Thoracic aorta (tissue), 2 donors: ENCODE results near the gene BTN3A1. TPM values are rescaled to one million over a fixed set of nuclear protein-coding genes. Genes with fewer than 3 reads are reported as not detected.
"Not testable (repeated sequence)": the region's sequence is repeated elsewhere in the genome, so short reads cannot be mapped to it uniquely, and the experiment has no call there.

ENCODE experiments used
- ATAC-seq: fragments of 150-250 bp; one replicate; pipeline ENCODE4 v1.8.0; 2017; ENCODE audit warnings: low read depth; ENCODE audit not compliant: insufficient number of reproducible peaks, low FRiP score
- DNase-seq: peaks from one replicate; pipeline ENCODE4 v3.0.0-alpha.2; 2020; ENCODE audit warnings: low spot score
- H3K27ac ChIP-seq, 2 donors: fragments of 200-600 bp; sonication (generic); 1 replicate in 1 of 2; 2 replicates in 1 of 2; pipeline ENCODE4 v1.5.1; 2016; ENCODE audit warnings: mild to moderate bottlenecking in 2 of 2, moderate library complexity in 2 of 2
- H3K27me3 ChIP-seq: fragments of 200-600 bp; sonication (generic); replicated peaks from 2 replicates; pipeline ENCODE4 v1.6.0; 2016; ENCODE audit warnings: mild to moderate bottlenecking; ENCODE audit not compliant: insufficient read depth
- H3K36me3 ChIP-seq: fragments of 200-600 bp; sonication (generic); one replicate; pipeline ENCODE4 v1.5.1; 2016
- H3K4me1 ChIP-seq, 2 donors: fragments of 200-600 bp; sonication (generic); 1 replicate in 1 of 2; 2 replicates in 1 of 2; pipeline versions ENCODE4 v1.5.1 to v1.6.0; 2016; ENCODE audit warnings: low read depth in 2 of 2, mild to moderate bottlenecking in 1 of 2; ENCODE audit not compliant: control insufficient read depth in 1 of 2
- H3K4me3 ChIP-seq: fragments of 200-600 bp; sonication (generic); 2 replicates; pipeline ENCODE4 v1.5.1; 2016; ENCODE audit warnings: mild to moderate bottlenecking
- H3K9me3 ChIP-seq: fragments of 200-600 bp; sonication (generic); 2 replicates; pipeline ENCODE4 v1.5.1; 2016
- total RNA-seq, 2 donors: library from RNA; depleted of rRNA; stranded (reverse); fragments of >200 nt; gene quantifications; one replicate each; pipeline versions ENCODE4 v1.1.0 to v1.2.3, GENCODE V29; 2016
- TF ChIP-seq, protein P1 (sequence below): fragments of 200-600 bp; sonication (generic); IDR thresholded peaks from one replicate; pipeline ENCODE4 v1.5.1; 2019; ENCODE audit warnings: antibody characterized with exemption

Gene BTN3A1
- total RNA-seq, 2 donors from 2014 or later, result 11.9 to 13.5 TPM

- ATAC-seq (no peak), DNase-seq (no peak)
- Histone ChIP-seq H3K9me3 (no peaks in the 10 kb centered on the region), H3K36me3 (peaks cover 4% of the 10 kb centered on the region), H3K4me1 (no peaks in the 10 kb centered on the region), H3K27me3 (no peaks in the 10 kb centered on the region), H3K4me3 (no peak overlapping the region), H3K27ac (no peak overlapping the region)
- TF ChIP-seq, protein P1, sequence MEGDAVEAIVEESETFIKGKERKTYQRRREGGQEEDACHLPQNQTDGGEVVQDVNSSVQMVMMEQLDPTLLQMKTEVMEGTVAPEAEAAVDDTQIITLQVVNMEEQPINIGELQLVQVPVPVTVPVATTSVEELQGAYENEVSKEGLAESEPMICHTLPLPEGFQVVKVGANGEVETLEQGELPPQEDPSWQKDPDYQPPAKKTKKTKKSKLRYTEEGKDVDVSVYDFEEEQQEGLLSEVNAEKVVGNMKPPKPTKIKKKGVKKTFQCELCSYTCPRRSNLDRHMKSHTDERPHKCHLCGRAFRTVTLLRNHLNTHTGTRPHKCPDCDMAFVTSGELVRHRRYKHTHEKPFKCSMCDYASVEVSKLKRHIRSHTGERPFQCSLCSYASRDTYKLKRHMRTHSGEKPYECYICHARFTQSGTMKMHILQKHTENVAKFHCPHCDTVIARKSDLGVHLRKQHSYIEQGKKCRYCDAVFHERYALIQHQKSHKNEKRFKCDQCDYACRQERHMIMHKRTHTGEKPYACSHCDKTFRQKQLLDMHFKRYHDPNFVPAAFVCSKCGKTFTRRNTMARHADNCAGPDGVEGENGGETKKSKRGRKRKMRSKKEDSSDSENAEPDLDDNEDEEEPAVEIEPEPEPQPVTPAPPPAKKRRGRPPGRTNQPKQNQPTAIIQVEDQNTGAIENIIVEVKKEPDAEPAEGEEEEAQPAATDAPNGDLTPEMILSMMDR, result no peak
These were observed 10.9 kb downstream of the BTN3A1 start for GRCh38 chr6:26412954-26413353.

DNA sequence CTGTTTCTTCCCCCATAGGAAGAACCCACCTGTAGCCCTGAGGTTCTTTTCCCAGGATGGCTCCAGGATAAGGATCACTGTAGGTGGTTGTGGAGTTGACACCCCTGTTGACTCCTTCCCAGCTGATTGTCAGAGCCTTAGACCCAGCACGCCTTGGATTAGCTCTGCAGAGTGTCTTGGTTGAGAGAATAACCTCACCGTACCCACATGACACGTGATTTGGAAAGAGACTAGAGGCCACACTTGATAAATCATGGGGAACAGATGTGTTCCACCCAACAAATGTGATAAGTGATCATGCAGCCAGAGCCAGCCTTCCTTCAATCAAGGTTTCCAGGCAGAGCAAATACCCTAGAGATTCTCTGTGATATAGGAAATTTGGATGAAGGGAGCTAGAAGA lies 12.2 kb downstream of the BTN3A1 start:
- H3K36me3 ChIP-seq, result peaks cover 3% of the 10 kb centered on the region
- no peaks in the 10 kb centered on the region for H3K9me3 ChIP-seq
- no peak for ATAC-seq
- no peak for DNase-seq
- H3K27ac ChIP-seq, result no peak overlapping the region
- TF ChIP-seq, protein P1, result no peak
- H3K27me3 ChIP-seq, result no peaks in the 10 kb centered on the region
- no peaks in the 10 kb centered on the region for H3K4me1 ChIP-seq
- H3K4me3 ChIP-seq, result no peak overlapping the region

DNA sequence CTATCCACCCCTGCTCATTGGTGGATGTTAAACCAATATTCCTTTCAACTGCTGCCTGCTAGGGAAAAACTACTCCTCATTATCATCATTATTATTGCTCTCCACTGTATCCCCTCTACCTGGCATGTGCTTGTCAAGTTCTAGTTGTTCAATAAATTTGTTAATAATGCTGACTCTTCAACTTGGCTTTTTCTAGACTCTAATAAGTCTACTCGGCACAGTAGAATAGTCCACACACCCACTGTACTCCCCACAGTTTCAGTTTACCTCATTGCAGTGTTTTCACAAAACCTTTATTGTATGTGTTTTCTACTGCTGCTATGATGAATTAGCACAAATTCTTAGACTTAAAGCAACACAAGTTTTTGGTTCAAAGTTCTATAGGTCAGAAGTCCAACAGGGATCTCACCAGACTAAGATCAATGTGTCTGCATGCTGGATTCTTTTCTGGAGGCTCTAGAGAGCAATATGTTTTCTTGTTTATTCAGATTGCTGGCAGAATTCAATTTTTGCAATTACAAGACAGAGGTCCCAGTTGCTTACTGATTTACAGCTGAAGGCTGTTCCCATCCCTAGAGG lies 13.1 kb downstream of the BTN3A1 start:
- DNase-seq (no peak), ATAC-seq (no peak)
- TF ChIP-seq, protein P1, result no peak

DNA sequence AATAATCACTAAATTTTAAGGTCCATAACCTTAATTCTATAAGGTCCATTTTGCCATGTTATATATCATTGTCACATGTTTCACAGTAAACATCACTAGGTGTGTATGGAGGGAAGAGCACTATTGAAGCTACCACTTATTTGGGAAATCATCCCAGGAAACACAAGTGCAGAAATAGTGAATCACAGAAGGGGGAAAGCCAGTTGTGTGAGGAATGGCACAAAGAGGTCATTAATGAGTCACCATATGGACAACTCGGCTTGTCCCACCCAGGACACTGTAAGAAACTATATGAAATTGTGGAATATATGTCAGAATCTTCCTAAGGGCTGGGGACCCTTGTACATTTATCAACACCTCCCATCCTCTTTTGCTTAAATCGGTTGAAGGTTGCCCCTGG lies 13.7 kb downstream of the BTN3A1 start:
- no peaks in the 10 kb centered on the region for H3K9me3 ChIP-seq
- ATAC-seq, result no peak
- H3K4me3 ChIP-seq, result no peak overlapping the region
- H3K4me1 ChIP-seq, result peaks cover 4 to 10% of the 10 kb centered on the region in 2 donors
- no peaks in the 10 kb centered on the region for H3K36me3 ChIP-seq
- no peak for DNase-seq
- no peak overlapping the region for H3K27ac ChIP-seq
- TF ChIP-seq, protein P1, result no peak
- no peaks in the 10 kb centered on the region for H3K27me3 ChIP-seq

More for the DNA sequence above, 13.1 kb downstream of the BTN3A1 start:
- Histone ChIP-seq H3K27me3 (no peaks in the 10 kb centered on the region), H3K4me3 (no peak overlapping the region), H3K9me3 (no peaks in the 10 kb centered on the region), H3K36me3 (no peaks in the 10 kb centered on the region), H3K27ac (no peak overlapping the region), H3K4me1 (peaks cover 0 to 3% of the 10 kb centered on the region in 2 donors)

GRCh38 chr6:26416288-26416687 lies 14.2 kb downstream of the BTN3A1 start:
- Histone ChIP-seq H3K4me1 (peaks cover 5 to 12% of the 10 kb centered on the region in 2 donors), H3K4me3 (no peak overlapping the region), H3K36me3 (no peaks in the 10 kb centered on the region), H3K9me3 (no peaks in the 10 kb centered on the region), H3K27ac (no peak overlapping the region), H3K27me3 (no peaks in the 10 kb centered on the region)
- ATAC-seq (no peak), DNase-seq (no peak)
- TF ChIP-seq, protein P1, result no peak

DNA sequence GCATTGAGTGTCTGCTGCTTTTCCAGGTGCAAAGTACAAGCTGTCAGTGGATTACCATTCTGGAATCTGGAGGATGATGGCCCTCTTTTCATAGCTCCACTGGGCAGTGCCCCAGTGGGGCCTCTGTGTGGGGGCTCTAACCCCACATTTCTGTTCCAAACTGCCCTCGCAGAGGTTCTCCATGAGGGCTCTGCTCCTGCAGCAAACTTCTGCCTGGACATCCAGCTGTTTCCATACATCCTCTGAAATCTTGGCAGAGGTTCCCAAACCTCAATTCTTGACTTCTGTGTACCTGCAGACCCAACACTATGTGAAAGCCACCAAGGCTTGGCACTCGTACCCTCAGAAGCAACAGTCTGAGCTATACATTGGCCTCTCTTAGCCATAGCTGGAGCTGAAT lies 16.0 kb downstream of the BTN3A1 start:
- H3K27me3 ChIP-seq, H3K9me3 ChIP-seq, H3K27ac ChIP-seq, H3K36me3 ChIP-seq, DNase-seq, ATAC-seq, H3K4me3 ChIP-seq: not testable (repeated sequence)
- H3K4me1 ChIP-seq, result peaks cover 11 to 23% of the 10 kb centered on the region in 2 donors

DNA sequence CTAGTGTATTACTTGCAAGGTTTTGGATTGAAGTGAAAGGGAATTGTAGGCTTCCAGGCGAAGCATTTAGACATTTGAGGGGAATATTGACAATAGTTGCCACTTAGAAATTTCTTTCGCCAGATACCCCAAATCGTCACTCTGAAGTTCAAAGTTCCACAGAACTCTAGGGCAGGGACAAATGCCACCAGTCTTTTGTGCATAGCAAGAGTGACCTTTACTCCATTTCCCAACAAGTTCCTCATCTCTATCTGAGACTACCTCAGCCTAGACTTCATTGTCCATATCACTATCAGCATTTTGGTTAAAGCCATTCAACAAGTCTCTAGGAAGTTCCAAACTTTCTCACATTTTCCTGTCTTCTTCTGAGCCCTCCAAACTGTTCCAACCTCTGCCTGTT lies 16.7 kb downstream of the BTN3A1 start:
- H3K9me3 ChIP-seq, ATAC-seq: not testable (repeated sequence)

More for the DNA sequence above, 16.7 kb downstream of the BTN3A1 start:
- not testable (repeated sequence) for DNase-seq, H3K36me3 ChIP-seq, H3K27me3 ChIP-seq, H3K27ac ChIP-seq, H3K4me3 ChIP-seq
- H3K4me1 ChIP-seq, result peaks cover 11 to 28% of the 10 kb centered on the region in 2 donors
